GM18507 (cell line): ENCODE results near the gene KYNU.
"Not testable (repeated sequence)": the region's sequence is repeated elsewhere in the genome, so short reads cannot be mapped to it uniquely, and the experiment has no call there.

ENCODE experiments used
- DNase-seq: peaks from one replicate; pipeline ENCODE4 v3.0.0; 2011; ENCODE audit warnings: low read depth; ENCODE audit not compliant: insufficient read length; ENCODE audit errors: extremely low spot score
- FAIRE-seq: peaks from 2 replicates; lab custom pipeline; 2011; peaks lifted over from hg19 to GRCh38; lab: Jason Lieb, UNC

Gene KYNU

DNA sequence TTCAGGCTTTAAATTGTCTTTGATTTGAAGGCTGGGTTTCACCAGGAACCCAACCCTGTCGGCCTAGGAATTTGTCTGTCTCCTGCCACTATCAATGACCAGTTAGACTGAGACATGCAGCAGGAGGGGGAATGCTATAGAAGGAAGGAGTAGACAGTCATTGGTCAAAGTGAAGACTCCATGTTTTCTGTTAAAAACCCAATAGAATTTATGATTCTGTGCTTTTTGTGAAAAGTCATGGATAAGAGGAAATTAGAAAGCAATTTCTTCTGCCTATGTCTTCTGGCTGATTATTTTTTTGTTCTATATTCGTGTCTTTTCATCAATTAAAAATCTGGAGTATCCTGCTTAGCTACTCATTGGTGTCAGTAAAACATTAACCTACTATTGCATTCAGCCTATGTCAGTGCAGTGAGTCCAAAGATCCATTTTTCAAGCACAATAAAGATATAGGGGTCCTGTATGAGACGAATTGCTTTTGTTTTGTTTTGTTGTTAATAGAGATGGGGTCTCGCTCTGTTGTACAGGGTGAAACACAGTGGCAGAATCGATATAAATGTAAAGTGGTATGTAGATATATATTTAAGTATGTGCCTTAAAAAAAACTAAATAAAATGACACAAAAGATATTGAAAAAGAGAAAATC lies 7.9 kb upstream of the KYNU start:
- DNase-seq (no peak), FAIRE-seq (no peak)

DNA sequence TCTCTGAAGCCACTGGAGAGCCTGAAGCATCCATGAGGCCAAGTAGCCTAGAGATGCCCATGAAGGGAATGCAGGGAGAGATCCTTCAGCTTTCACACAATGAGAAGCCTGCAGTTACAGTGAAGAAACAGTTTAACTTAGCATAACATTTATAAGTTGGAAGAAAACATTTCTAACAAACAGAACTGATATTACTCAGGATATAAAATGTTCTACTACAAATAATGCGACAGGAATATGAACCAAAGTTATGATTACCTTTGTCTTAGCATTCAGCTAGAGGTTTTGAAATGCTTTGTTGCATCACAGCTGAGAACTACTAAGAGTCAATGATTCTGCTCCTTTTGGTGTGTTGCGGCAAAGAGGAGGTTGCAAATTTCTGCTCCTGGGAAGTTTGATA lies 6.9 kb upstream of the KYNU start:
- DNase-seq (no peak), FAIRE-seq (peak; percentile 29)

DNA sequence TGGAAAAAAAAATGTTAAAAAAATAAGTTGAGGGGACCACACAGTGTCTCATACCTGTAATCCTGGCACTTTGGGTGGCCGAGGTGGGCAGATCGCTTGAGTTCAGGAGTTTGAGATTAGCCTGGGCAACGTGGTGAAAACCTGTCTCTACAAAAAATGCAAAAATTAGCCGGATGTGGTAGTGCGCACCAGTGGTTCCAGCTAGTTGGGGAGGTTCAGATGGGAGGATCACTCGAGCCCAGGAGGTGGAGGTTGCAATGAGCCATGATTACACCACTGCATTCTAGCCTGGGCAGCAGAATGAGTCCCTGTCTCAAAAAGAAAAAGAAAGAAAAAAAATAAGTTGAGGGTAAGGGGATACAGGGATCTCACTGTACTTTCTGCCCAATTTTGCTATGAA lies 6.1 kb upstream of the KYNU start:
- no peak for DNase-seq
- FAIRE-seq, result peak; percentile 48

DNA sequence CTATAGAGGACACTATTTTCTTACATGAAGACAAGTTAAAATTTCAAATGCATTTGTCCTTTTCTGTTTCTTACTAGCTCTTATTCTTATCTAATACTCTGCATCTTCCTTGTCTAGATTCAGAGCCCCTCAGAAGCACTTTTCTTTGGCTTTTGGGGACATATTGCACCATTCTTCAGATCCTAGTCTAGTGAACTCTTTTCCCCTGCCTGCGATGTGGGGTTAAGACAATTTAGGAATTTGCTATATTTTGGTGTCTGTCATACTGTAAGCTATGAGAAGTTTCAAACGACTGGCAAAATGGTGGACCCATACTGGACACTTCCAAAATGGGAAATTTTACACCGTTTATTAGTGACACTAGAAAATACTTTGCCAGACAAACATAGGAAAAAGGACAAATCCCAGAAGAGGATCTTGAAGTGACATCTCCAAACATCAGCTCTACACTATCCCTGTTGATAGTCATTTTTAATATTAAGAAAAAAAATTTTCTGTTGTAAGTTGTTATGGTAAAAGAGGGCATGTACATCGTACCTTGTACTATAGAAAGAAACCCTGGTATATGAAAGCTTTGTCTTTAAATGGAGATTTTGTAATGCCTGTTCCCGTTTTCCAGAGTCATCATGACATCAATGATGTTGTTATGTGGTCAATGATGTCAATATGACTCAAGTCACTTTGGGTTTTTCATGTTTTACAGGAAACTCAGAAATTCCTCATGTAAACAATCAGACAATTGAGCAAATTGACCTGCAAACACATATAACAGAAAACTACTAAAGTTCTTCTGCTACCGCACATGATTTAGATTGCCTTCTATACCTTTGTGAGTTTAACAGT lies 4.4 kb upstream of the KYNU start:
- DNase-seq (no peak), FAIRE-seq (peak; percentile 47)

DNA sequence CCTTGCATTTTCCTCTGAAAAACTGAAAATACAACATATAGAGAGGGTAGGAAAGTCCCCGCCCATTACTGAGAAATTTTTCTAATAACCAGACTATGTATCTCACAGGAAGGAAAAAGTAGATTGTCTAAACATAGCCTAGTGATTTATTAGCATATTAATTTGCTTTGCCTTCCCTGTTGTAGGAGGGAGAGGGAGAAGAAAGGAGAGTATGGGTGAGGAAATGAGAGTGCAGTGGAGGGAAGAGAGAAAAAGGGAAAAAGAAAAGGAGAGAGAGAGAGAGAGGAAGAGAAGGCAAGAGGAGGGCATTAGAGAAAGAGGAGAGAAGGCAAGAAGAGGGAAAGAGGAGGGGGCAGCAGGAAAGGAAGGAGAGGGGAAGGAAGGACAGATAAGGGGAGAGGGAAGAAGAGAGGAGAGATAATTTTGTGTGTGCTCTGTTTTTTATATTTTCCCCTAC lies 3.6 kb upstream of the KYNU start:
- FAIRE-seq (peak; percentile 73), DNase-seq (no peak)

DNA sequence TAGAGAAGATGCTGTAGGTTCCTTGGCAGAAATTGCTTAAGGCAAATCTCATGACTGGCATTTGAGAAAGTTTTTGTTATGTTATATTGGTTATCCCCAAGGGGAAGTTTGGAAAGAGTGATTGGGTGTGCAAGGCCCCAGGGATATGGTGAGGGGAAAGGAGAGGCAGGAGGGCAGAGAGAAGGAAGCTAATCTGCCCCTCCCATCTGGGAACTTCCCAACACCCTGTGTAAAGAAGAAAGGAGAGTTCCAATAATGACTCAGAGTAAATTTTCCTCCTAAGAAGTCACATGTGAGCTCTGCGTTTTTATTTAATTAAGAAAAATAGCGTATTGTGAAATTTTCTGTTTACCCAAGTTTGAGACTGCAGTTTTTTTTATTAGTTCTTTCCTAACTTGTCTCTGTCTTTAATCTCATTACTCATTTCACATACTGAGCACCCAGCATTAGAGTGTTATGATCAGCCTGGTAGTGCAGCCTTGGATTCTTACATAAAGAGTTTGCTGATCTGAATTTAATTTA lies 3.1 kb upstream of the KYNU start:
- FAIRE-seq (peak; percentile 29), DNase-seq (no peak)

DNA sequence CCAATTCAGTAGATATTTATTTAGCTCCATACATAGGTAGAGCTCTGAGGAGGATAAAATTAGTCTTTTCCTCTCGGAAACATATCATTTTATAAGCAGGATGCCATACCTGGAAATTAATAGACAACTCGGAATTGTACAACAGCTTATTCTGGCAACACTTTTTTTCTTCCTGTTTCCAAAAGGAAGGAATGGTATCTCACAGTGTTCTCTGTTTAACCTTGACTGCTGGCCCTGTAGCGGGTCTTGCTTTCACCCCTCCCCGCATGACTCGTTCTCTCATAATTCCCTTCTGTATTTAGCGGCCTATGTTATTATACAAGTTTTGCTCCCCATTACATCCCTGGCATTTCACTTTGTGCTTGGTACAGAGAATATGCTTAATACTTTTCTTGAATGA lies 2.5 kb upstream of the KYNU start:
- DNase-seq (no peak), FAIRE-seq (peak; percentile 41)

DNA sequence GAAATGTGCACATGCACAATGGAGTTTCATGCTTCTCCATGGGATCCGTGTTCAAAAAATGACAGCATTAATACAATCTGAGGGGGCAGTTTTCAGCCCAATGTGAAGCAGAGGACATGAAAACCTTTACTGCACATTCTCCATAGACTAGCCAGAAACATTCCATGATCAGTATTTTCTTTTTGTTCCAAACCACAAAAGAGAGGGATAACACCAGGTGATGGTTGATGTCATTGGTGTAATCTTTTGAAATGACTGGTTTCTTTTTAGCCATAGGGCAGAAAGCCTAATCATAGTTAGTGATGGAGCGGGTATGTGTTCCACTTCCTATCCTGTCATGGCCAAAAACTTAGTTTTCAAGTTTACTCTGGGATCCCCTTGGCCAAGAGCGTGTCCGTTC lies 1.8 kb upstream of the KYNU start:
- peak; percentile 62 for FAIRE-seq
- no peak for DNase-seq

DNA sequence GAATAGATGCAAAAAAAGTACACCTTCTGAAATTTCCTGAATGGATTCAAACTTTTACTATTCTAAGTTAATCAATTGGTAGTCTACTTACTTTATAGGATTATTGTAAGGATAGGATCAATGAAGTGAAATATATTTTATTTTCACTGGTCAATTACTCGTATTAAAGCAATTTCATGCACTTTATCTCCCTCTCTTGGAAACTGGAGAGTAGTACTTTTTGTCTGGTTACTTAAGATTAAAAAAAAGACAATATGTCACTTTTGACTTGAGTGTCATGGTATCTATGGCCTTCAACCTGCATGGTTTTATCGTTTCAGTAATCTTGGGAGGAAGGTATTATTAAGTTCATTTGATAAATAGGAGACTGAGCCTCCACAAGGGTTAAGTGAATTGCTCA lies 1.0 kb upstream of the KYNU start:
- no peak for DNase-seq
- FAIRE-seq, result peak; percentile 21

DNA sequence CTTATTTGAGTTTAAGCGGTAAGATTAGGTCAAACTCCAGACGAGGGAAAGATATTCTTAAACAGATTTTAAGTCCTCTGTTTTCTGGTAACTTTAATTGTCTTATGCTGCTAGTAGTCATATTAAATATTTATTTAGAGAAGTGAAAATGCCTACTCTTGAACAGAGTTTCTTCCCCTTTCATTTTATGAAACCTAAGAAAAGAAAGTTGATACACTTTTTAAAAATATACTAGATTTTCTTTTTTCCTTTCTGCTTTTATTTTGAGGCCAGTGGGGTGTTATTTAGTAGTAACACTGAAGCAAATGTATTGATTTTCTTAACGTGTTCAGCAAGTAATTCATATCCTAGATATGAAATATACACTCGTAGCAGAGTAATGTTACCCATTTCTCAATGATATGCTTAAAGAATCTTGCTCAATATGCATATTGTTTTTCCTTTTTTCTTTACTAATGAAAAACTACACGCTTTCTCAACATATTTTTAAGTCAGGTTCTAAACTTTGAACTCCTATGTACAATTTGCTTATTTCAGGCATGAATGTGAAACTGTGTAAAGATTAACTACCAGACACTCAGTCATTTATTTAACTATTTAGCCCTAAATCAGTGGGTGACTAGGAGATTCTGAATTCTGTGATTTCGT lies 691 bp downstream of the KYNU start:
- DNase-seq, result no peak
- FAIRE-seq, result peak; percentile 65

DNA sequence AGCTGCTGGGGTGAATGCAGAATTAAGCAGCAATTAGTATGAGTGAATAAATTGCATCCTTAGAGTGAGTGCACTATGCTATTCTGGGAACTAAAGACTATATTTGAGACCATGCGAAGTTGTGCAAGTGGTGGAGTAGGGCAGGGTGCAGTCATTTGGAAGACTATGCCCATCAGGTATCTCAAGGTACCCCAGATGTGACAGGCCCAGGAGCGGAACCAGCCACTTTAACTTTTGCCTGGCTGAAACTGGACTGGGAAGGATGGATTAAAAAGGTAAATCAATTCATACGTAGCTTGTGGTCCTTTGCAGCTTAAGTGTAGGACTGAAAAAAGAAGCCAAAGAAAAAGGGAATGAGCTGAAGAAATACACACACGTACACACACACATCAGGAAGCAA lies 1.7 kb downstream of the KYNU start:
- DNase-seq, result no peak
- FAIRE-seq, result peak; percentile 9

DNA sequence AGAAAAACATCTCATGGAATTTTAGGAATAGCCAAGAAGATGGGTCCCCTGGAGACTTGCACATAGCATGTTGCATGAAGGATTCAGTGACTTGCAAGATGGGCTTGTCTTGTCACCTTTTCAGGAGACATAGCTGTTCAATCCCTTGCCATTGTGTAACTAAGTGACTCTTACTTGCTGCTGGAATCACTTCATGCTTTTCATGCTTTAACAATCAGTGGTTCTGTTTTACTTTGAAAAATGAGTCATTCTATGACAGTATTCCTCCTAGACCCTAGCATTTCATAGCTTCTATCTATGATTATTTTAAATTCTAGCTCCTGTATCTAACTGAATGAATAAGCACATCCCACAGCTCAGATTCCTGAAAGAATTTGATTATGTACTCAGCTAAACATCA lies 2.8 kb downstream of the KYNU start:
- peak; percentile 31 for FAIRE-seq
- no peak for DNase-seq

DNA sequence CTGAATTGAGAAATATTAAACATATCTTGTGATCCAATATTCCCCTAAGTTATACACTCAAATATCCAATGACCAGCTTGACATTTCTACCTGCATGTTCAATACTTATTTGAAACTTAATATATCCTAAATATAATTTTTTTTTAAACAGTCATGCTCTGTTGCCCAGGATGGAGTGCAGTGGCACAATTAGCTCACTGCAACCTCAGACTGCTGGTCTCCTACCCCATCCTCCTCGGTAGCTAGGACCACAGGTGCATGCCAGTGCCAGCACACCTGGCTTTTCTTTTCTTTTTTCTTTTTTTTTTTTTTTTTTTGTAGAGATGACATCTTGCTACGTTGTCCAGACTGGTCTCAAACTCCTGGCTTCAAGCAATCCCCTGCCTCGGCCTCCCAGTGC lies 4.2 kb downstream of the KYNU start:
- FAIRE-seq (no peak), DNase-seq (no peak)

DNA sequence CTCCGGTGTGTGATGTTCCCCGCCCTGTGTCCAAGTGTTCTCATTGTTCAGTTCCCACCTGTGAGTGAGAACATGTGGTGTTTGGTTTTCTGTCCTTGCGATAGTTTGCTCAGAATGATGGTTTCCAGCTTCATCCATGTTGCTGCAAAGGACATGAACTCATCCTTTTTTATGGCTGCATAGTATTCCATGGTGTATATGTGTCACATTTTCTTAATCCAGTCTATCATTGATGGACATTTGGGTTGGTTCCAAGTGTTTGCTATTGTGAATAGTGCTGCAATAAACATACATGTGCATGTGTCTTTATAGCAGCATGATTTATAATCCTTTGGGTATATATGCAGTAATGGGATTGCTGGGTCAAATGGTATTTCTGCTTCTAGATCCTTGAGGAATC lies 5.0 kb downstream of the KYNU start:
- not testable (repeated sequence) for DNase-seq

DNA sequence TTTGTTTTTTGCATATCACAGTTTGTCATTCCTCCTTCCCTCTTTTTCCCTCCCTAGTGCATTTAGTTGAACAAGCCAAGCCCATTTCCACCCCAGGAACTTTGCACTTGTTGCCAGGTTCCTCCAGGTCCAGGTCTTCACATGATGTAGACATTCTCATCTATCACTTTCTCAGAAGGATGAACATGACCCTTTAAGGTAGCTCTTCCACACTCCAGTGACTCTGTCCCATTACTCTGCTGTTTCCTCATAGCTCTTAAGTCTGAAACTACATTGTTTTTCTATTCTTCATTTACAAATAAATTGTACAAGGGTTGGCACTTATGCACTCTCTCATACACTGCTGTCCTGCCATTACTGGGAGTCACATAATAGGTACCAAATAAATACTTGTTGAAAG lies 6.1 kb downstream of the KYNU start:
- FAIRE-seq (peak; percentile 55), DNase-seq (no peak)

More for the DNA sequence above, 5.0 kb downstream of the KYNU start:
- FAIRE-seq, result not testable (repeated sequence)

DNA sequence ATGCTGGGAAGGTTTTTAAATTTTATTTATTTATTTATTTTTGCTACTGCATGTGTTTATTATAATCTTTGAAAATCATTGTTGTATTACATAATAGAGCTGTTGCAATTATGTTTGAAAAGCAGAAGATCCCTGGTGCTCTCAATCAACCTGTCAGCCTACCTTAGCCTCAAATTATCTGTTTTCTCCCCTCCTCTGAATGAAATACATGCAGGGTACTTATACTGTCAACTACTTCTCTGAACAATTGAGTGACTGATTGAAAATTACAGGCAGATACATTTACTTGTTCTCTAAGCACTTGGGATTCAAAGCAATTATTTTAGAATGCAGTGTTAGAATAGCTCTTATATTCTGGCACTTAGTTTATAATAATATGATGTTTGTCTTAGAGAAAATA lies 8.1 kb downstream of the KYNU start:
- FAIRE-seq, result no peak
- no peak for DNase-seq

DNA sequence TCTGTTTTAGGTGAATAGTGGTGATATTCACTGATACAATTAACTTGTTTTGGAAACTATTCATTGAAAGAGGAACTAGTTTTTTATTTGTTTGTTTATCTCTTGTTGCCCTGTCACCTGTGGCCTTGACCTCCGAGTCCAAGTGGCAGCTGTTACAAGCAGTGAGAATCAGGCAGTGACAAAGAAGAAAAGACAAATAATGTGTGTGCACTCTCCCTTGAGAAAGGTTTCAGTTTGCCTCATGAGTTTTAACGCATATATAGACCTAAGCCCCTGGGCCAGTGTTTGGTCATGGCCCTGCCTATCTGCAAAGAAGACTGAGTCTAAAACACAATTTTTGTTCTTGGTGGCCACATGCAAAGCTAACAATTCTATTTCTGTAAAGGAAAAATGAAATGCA lies 15.3 kb downstream of the KYNU start:
- DNase-seq, result peak; percentile 23
- peak; percentile 91 for FAIRE-seq

DNA sequence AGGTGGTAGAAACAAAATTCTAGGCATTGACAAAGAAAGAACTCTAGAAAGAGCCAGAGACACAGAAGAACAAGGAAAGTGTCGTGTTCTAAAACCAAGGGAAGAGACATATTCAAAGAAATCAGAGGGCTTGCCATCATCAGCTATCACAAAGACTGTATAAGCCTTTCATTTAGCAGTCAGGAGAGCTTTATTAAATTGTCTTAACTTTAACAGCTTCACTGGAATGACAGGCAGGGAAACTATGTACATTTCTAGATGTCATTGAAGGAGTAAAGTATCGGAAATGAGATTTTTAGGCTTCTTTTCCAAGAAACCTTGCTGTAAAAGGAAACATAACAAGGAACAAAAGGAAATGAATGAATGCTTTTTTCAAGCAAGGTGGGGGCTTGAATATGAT lies 15.8 kb downstream of the KYNU start:
- FAIRE-seq (no peak), DNase-seq (no peak)

DNA sequence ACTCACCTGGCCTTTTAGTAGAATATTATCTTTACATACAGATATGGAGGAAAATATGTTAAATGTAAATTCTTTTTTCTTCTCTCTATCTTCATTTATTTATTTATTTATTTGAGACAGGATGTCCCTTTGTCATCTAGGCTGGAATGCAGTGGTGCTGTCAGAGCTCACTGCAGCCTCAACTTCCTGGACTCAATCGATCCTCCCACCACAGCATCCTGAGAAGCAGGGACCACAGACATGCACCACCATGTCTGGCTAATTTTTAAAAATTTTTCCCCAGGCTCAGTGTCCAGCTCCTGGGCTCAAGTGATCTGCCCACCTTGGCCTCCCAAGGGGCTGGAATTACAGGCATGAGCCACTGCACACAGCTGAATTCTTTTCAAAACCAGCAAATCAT lies 20.3 kb downstream of the KYNU start:
- DNase-seq, result no peak
- no peak for FAIRE-seq

DNA sequence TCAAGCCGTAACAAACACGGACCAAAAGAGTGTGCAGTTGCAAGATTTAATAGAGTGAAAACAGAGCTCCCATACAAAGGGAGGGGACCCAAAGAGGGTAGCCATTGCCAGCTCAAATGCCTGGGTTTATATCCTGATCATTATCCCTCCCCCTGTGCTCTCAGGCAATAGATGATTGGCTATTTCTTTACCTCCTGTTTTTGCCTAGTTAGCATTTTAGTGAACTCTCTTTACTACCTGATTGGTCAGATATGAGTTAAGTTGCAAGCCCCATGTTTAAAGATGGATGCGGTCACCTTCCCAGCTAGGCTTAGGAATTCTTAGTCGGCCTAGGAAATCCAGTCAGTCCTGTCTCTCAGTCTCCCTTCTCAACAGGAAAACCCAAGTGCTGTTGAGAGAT lies 22.9 kb downstream of the KYNU start:
- not testable (repeated sequence) for FAIRE-seq, DNase-seq
